ENCODE measurements around the gene RRAS2. TPM values are rescaled to one million over a fixed set of nuclear protein-coding genes. Genes with fewer than 3 reads are reported as not detected.

Gene RRAS2
- total RNA-seq, 1 experiment from 2014 or later, result 158 TPM

DNA sequence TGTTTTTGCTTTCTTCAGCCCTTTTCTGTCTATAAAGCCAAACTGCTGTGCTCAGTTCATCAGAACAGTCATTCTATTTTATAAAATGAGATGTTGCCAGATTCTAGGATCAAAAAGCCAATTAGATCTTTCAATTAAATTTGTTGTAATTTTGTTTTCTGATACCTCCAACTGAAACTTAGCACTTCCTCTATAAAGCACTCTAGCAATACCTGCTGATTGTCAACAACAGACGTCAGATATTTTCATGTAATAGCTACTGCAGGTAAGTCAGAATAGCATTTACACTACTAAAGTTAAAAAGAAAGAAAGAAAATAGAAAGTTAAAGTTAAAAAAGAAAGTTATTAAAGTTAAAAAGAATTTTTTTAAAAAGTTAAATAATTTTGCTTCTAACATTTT, 19.6 kb downstream of the RRAS2 start:
- TF ChIP-seq, protein P1, sequence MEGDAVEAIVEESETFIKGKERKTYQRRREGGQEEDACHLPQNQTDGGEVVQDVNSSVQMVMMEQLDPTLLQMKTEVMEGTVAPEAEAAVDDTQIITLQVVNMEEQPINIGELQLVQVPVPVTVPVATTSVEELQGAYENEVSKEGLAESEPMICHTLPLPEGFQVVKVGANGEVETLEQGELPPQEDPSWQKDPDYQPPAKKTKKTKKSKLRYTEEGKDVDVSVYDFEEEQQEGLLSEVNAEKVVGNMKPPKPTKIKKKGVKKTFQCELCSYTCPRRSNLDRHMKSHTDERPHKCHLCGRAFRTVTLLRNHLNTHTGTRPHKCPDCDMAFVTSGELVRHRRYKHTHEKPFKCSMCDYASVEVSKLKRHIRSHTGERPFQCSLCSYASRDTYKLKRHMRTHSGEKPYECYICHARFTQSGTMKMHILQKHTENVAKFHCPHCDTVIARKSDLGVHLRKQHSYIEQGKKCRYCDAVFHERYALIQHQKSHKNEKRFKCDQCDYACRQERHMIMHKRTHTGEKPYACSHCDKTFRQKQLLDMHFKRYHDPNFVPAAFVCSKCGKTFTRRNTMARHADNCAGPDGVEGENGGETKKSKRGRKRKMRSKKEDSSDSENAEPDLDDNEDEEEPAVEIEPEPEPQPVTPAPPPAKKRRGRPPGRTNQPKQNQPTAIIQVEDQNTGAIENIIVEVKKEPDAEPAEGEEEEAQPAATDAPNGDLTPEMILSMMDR (conservative IDR thresholded peaks at IDR 0.05), result no peak
- Histone ChIP-seq H4K8ac (replicated peaks; ENCODE audit: insufficient read length, low read depth, low read length) (no peak overlapping the region), H4K20me1 (ENCODE audit: control insufficient read depth, insufficient read depth, insufficient read length) (no peaks in the 10 kb centered on the region), H3K18ac (ENCODE audit: insufficient read length, low read depth, low read length) (no peak overlapping the region), H3T11ph (ENCODE audit: low read length) (no peak overlapping the region), H3K56ac (ENCODE audit: insufficient read length, low read depth, low read length) (no peak overlapping the region), H2AFZ (ENCODE audit: low read length) (no peak overlapping the region), H4K91ac (ENCODE audit: insufficient read length, low read depth, low read length) (no peak overlapping the region), H2BK120ac (ENCODE audit: low read depth, low read length, poor library complexity, severe bottlenecking) (no peak overlapping the region), H3K4me1 (ENCODE audit: insufficient read depth, low read length) (peaks cover 18% of the 10 kb centered on the region; the same call in 1 of the 2 replicates), H3K79me2 (ENCODE audit: insufficient read depth, low read length) (peaks cover 63% of the 10 kb centered on the region), H3K9ac (ENCODE audit: extremely low read depth, insufficient read length, low read length) (no peak overlapping the region), H3K9me3 (ENCODE audit: control insufficient read depth, low read depth, low read length) (no peaks in the 10 kb centered on the region), H2BK12ac (ENCODE audit: insufficient read length, low read depth, low read length) (no peak overlapping the region), H2BK20ac (ENCODE audit: low read depth, low read length, poor library complexity, severe bottlenecking) (no peak overlapping the region), H4K5ac (ENCODE audit: insufficient read length, low read depth, low read length) (no peak overlapping the region), H3K4ac (ENCODE audit: low read depth, low read length) (no peak overlapping the region), H2BK15ac (ENCODE audit: low read depth, low read length) (no peak overlapping the region), H2AK5ac (ENCODE audit: insufficient read length, low read length) (no peak overlapping the region), H3K23me2 (ENCODE audit: insufficient read length, low read depth, low read length, poor library complexity, severe bottlenecking) (no peaks in the 10 kb centered on the region), H2BK5ac (ENCODE audit: insufficient read length, low read length) (no peak overlapping the region), H3K27ac (ENCODE audit: insufficient read length, low read depth, low read length) (no peak overlapping the region), H3K27me3 (ENCODE audit: insufficient read depth, low read length) (no peaks in the 10 kb centered on the region), H3K4me2 (ENCODE audit: insufficient read depth, insufficient read length, low read length) (no peak overlapping the region), H3K79me1 (ENCODE audit: insufficient read depth, low read depth, low read length, poor library complexity, severe bottlenecking) (no peaks in the 10 kb centered on the region), H3K23ac (ENCODE audit: insufficient read length, low read depth, low read length) (no peak overlapping the region), H3K14ac (ENCODE audit: insufficient read depth, low read length) (no peak overlapping the region)
- H3K27me3 Mint-ChIP-seq (ENCODE audit: low read depth), result no peaks in the 10 kb centered on the region
- no CpG with 5 or more reads among the region's 1 CpG for WGBS (ENCODE audit: extremely low coverage, insufficient read length, low lambda C conversion rate)
- peaks cover 74 to 79% of the 10 kb centered on the region in 2 experiments for H3K4me1 Mint-ChIP-seq
- peaks cover 5 to 27% (median 14%) of the 10 kb centered on the region in 3 experiments for H3K36me3 Mint-ChIP-seq (ENCODE audit: insufficient read depth in 1 of 3, low read depth in 3 of 3)
- H3K4me3 Mint-ChIP-seq, result peak overlapping the region in 1 of 2 experiments; percentile 42; a peak in 2 of 5 replicates
- H3K9me3 Mint-ChIP-seq, result peaks cover 8 to 16% of the 10 kb centered on the region in 2 experiments
- DNase-seq, result no peak
- H3K27ac Mint-ChIP-seq, result peak overlapping the region; percentile 62 to 98 (median 94); a peak in 6 of 7 replicates

Measured in H9 (cell line).